ENCODE data around the gene RNF26. TPM values are rescaled to one million over a fixed set of nuclear protein-coding genes. Genes with fewer than 3 reads are reported as not detected.

Gene RNF26
- total and polyA plus RNA-seq, 10 of the 15 experiments (the other 5 are each of a cell fraction or from before 2014, with no cell fraction given), result 2.8 to 54.5 (median 17.7) TPM

- TF ChIP-seq MEF2B (IDR thresholded peaks at IDR 0.05; ENCODE audit: partially characterized antibody, poor library complexity, severe bottlenecking), result no peak
Observed at GRCh38 chr11:119368121-119369034, 34.1 kb downstream of the RNF26 start (continued).

- no peak overlapping the region for H3K4me3 ChIP-seq
- no peak for FAIRE-seq
- no peak for ATAC-seq
- POLR2A ChIA-PET, result no interaction called here
- H3K79me2 ChIP-seq (ENCODE audit: control insufficient read depth, insufficient read depth, low read length), result no peaks in the 10 kb centered on the region
- intact Hi-C loops (cut with micrococcal nuclease; ENCODE audit: unreplicated experiment), result no loop called here
- WGBS (ENCODE audit: insufficient coverage, insufficient replicate concordance, low lambda C conversion rate, missing lambda C conversion rate), result 31% methylated on average over 13 of the region's 13 CpGs
- H3K9ac ChIP-seq (ENCODE audit: control insufficient read depth, insufficient read depth, low read length), result no peak overlapping the region
- H2AFZ ChIP-seq (ENCODE audit: control insufficient read depth, low read depth, low read length), result no peak overlapping the region
- no peaks in the 10 kb centered on the region for H3K36me3 ChIP-seq (ENCODE audit: control insufficient read depth in 2 of 2, insufficient read depth in 2 of 2, low read length in 1 of 2)
- SMC1A ChIA-PET (ENCODE audit: uncharacterized antibody, unreplicated experiment), result interaction anchor here (0.9 to 1.7 kb wide), 2 partner anchors 12 to 106 kb away, joined by 3 read pairs; no protein-coding TSS in a partner anchor
- H3K27me3 ChIP-seq (replicated peaks in 1 of 2; ENCODE audit: control insufficient read depth in 2 of 2, insufficient read depth in 2 of 2, low read length in 1 of 2), result peaks cover 4 to 7% of the 10 kb centered on the region in 2 experiments; a peak in 3 of 4 replicates
- CTCF ChIA-PET, result interaction anchor here (0.9 to 17.9 kb wide), 4 partner anchors 8 to 105 kb away, joined by 3 to 183 read pairs (median 4); no protein-coding TSS in a partner anchor
- no peaks in the 10 kb centered on the region for H3K9me3 ChIP-seq (replicated peaks; ENCODE audit: control insufficient read depth, insufficient read depth, low read length)
- BruUV-seq (replicated peaks), result no TSS peak
- TF ChIP-seq NFYA (IDR thresholded peaks at IDR 0.05; ENCODE audit: borderline replicate concordance, low read depth, low read length), result no peak
- no peak for TF ChIP-seq SUPT20H (IDR thresholded peaks at IDR 0.05; ENCODE audit: borderline replicate concordance, control insufficient read depth, low read depth, low read length)
- no peak for DNase-seq (ENCODE audit: low read depth, low spot score)
- H4K20me1 ChIP-seq (ENCODE audit: control insufficient read depth, insufficient read depth), result no peaks in the 10 kb centered on the region
- H3K27ac ChIP-seq (ENCODE audit: control insufficient read depth, insufficient read depth), result no peak overlapping the region
- H3K4me2 ChIP-seq (ENCODE audit: control insufficient read depth, insufficient read depth), result no peak overlapping the region
- in situ Hi-C loops (cut with MboI), result no loop called here
- RAD21 ChIA-PET (ENCODE audit: unreplicated experiment), result interaction anchor here (1.7 kb wide), 1 partner anchor 13 kb away, joined by 6 read pairs; no protein-coding TSS in a partner anchor
- H3K4me1 ChIP-seq (ENCODE audit: control insufficient read depth, insufficient read depth, low read length), result no peaks in the 10 kb centered on the region
Observed at GRCh38 chr11:119369132-119369925, 35.0 kb downstream of the RNF26 start.
